Measurements from ENCODE around the gene HADHA. TPM values are rescaled to one million over a fixed set of nuclear protein-coding genes. Genes with fewer than 3 reads are reported as not detected.
A peak's percentile ranks its signal among the peaks of the same experiment; 100 is the strongest.
"Not testable (repeated sequence)": the region's sequence is repeated elsewhere in the genome, so short reads cannot be mapped to it uniquely, and the experiment has no call there.

The HADHA gene
- total and polyA plus RNA-seq, 4 experiments from 2014 or later = 89.1 to 126 (median 107) TPM

- H3K9me3 ChIP-seq (ENCODE audit: control insufficient read depth in 1 of 2, low read length in 2 of 2) = no peaks in the 10 kb centered on the region
- no peaks in the 10 kb centered on the region for H3K27me3 ChIP-seq (ENCODE audit: insufficient read depth, low read length)
- ChIA-PET CTCF (ENCODE audit: partially characterized antibody) (no interaction called here), POLR2A (ENCODE audit: partially characterized antibody) (no interaction called here)
- no peak overlapping the region for H3K4me3 Mint-ChIP-seq
- no peaks in the 10 kb centered on the region for H3K4me1 ChIP-seq (ENCODE audit: insufficient read depth, low read length)
- H3K4me3 ChIP-seq (ENCODE audit: low read length in 2 of 2) = no peak overlapping the region
- DNase-seq = no peak
- intact Hi-C loops (cut with micrococcal nuclease) = no loop called here
- H3K27ac ChIP-seq (ENCODE audit: low read depth, low read length) = no peak overlapping the region
- peaks cover 57% of the 10 kb centered on the region for H3K36me3 ChIP-seq (ENCODE audit: insufficient read depth, low read length)
- peaks cover 49 to 73% of the 10 kb centered on the region in 2 donors for H3K36me3 Mint-ChIP-seq
- H3K27ac Mint-ChIP-seq = no peak overlapping the region
- no peaks in the 10 kb centered on the region for H3K9me3 Mint-ChIP-seq
- peaks cover 0 to 1% (median 0%) of the 10 kb centered on the region in 4 donors for H3K4me1 Mint-ChIP-seq
- H3K27me3 Mint-ChIP-seq = no peaks in the 10 kb centered on the region
Measured at GRCh38 chr2:26279886-26280285, 35.5 kb upstream of the HADHA start.

GRCh38 chr2:26276484-26277227 is 32.2 kb upstream of the HADHA start:
- Mint-ChIP-seq H3K27ac (peak overlapping the region in 1 of 7 donors; percentile 26), H3K36me3 (peaks cover 36 to 69% of the 10 kb centered on the region in 2 donors), H3K9me3 (no peaks in the 10 kb centered on the region), H3K27me3 (no peaks in the 10 kb centered on the region), H3K4me3 (no peak overlapping the region), H3K4me1 (no peaks in the 10 kb centered on the region)
- Histone ChIP-seq H3K4me3 (ENCODE audit: low read length in 2 of 2) (no peak overlapping the region), H3K9me3 (ENCODE audit: control insufficient read depth in 1 of 2, low read length in 2 of 2) (no peaks in the 10 kb centered on the region), H3K27ac (ENCODE audit: low read depth, low read length) (no peak overlapping the region), H3K36me3 (ENCODE audit: insufficient read depth, low read length) (peaks cover 40% of the 10 kb centered on the region), H3K4me1 (ENCODE audit: insufficient read depth, low read length) (no peaks in the 10 kb centered on the region), H3K27me3 (ENCODE audit: insufficient read depth, low read length) (no peaks in the 10 kb centered on the region)
- intact Hi-C loops (cut with micrococcal nuclease) = no loop called here
- DNase-seq = no peak
- CTCF ChIA-PET (ENCODE audit: partially characterized antibody) = interaction anchor here (0.7 kb wide), 2 partner anchors 62 to 292 kb away, joined by 3 to 5 read pairs; no protein-coding TSS in a partner anchor
- POLR2A ChIA-PET (ENCODE audit: partially characterized antibody) = no interaction called here

GRCh38 chr2:26274058-26274613 is 29.7 kb upstream of the HADHA start:
- CTCF ChIA-PET (ENCODE audit: partially characterized antibody) = interaction anchor here (1.1 to 1.3 kb wide), 2 partner anchors 16 to 282 kb away, joined by 3 read pairs; no protein-coding TSS in a partner anchor
- Histone ChIP-seq H3K36me3 (ENCODE audit: insufficient read depth, low read length) (peaks cover 20% of the 10 kb centered on the region), H3K27me3 (ENCODE audit: insufficient read depth, low read length) (no peaks in the 10 kb centered on the region), H3K4me1 (ENCODE audit: insufficient read depth, low read length) (no peaks in the 10 kb centered on the region), H3K27ac (ENCODE audit: low read depth, low read length) (no peak overlapping the region), H3K9me3 (ENCODE audit: control insufficient read depth in 1 of 2, low read length in 2 of 2) (no peaks in the 10 kb centered on the region), H3K4me3 (ENCODE audit: low read length in 2 of 2) (no peak overlapping the region)
- no peak overlapping the region for H3K27ac Mint-ChIP-seq
- H3K36me3 Mint-ChIP-seq = peaks cover 27 to 59% of the 10 kb centered on the region in 2 donors
- no peaks in the 10 kb centered on the region for H3K27me3 Mint-ChIP-seq
- H3K4me1 Mint-ChIP-seq = peaks cover 0 to 5% (median 1%) of the 10 kb centered on the region in 4 donors
- intact Hi-C loops (cut with micrococcal nuclease) = no loop called here
- no peak overlapping the region for H3K4me3 Mint-ChIP-seq
- DNase-seq = no peak
- POLR2A ChIA-PET (ENCODE audit: partially characterized antibody) = interaction anchor here (1.2 kb wide), 1 partner anchor 17 kb away, joined by 4 read pairs; no protein-coding TSS in a partner anchor
- H3K9me3 Mint-ChIP-seq = no peaks in the 10 kb centered on the region

GRCh38 chr2:26273501-26273900 is 29.1 kb upstream of the HADHA start:
- no peak overlapping the region for H3K4me3 ChIP-seq (ENCODE audit: low read length in 2 of 2)
- no peak for DNase-seq
- no peaks in the 10 kb centered on the region for H3K9me3 Mint-ChIP-seq
- H3K36me3 Mint-ChIP-seq = peaks cover 22 to 54% of the 10 kb centered on the region in 2 donors
- H3K9me3 ChIP-seq (ENCODE audit: control insufficient read depth in 1 of 2, low read length in 2 of 2) = no peaks in the 10 kb centered on the region
- POLR2A ChIA-PET (ENCODE audit: partially characterized antibody) = no interaction called here
- no peaks in the 10 kb centered on the region for H3K27me3 Mint-ChIP-seq
- no peaks in the 10 kb centered on the region for H3K4me1 ChIP-seq (ENCODE audit: insufficient read depth, low read length)
- H3K27ac ChIP-seq (ENCODE audit: low read depth, low read length) = no peak overlapping the region
- H3K27ac Mint-ChIP-seq = peak overlapping the region in 1 of 7 donors; percentile 42
- H3K36me3 ChIP-seq (ENCODE audit: insufficient read depth, low read length) = peaks cover 14% of the 10 kb centered on the region
- H3K4me1 Mint-ChIP-seq = peaks cover 1 to 7% (median 2%) of the 10 kb centered on the region in 4 donors
- CTCF ChIA-PET (ENCODE audit: partially characterized antibody) = interaction anchor here (1.1 kb wide), 1 partner anchor 15 kb away, joined by 3 read pairs; no protein-coding TSS in a partner anchor
- intact Hi-C loops (cut with micrococcal nuclease) = no loop called here
- H3K4me3 Mint-ChIP-seq = no peak overlapping the region
- no peaks in the 10 kb centered on the region for H3K27me3 ChIP-seq (ENCODE audit: insufficient read depth, low read length)

GRCh38 chr2:26270373-26270772 is 25.9 kb upstream of the HADHA start:
- intact Hi-C loops (cut with micrococcal nuclease) = no loop called here
- Histone ChIP-seq H3K27ac (ENCODE audit: low read depth, low read length) (no peak overlapping the region), H3K27me3 (ENCODE audit: insufficient read depth, low read length) (no peaks in the 10 kb centered on the region), H3K9me3 (ENCODE audit: control insufficient read depth in 1 of 2, low read length in 2 of 2) (no peaks in the 10 kb centered on the region), H3K36me3 (ENCODE audit: insufficient read depth, low read length) (no peaks in the 10 kb centered on the region), H3K4me1 (ENCODE audit: insufficient read depth, low read length) (no peaks in the 10 kb centered on the region), H3K4me3 (ENCODE audit: low read length in 2 of 2) (no peak overlapping the region)
- peaks cover 17 to 43% of the 10 kb centered on the region in 2 donors for H3K36me3 Mint-ChIP-seq
- H3K4me3 Mint-ChIP-seq = no peak overlapping the region
- peaks cover 4 to 10% (median 5%) of the 10 kb centered on the region in 4 donors for H3K4me1 Mint-ChIP-seq
- CTCF ChIA-PET (ENCODE audit: partially characterized antibody) = interaction anchor here (1.1 kb wide), 1 partner anchor 60 kb away, joined by 4 read pairs; no protein-coding TSS in a partner anchor
- POLR2A ChIA-PET (ENCODE audit: partially characterized antibody) = interaction anchor here (0.7 kb wide), 1 partner anchor 26 kb away, joined by 3 read pairs; the partner anchor contains the start of genes HADHA and HADHB
- no peaks in the 10 kb centered on the region for H3K27me3 Mint-ChIP-seq
- no peaks in the 10 kb centered on the region for H3K9me3 Mint-ChIP-seq
- H3K27ac Mint-ChIP-seq = peak overlapping the region in 1 of 7 donors; percentile 48
- no peak for DNase-seq

- Histone ChIP-seq H3K36me3 (ENCODE audit: insufficient read depth, low read length) (no peaks in the 10 kb centered on the region), H3K4me3 (ENCODE audit: low read length in 2 of 2) (no peak overlapping the region), H3K27ac (ENCODE audit: low read depth, low read length) (no peak overlapping the region), H3K9me3 (ENCODE audit: control insufficient read depth in 1 of 2, low read length in 2 of 2) (no peaks in the 10 kb centered on the region), H3K27me3 (ENCODE audit: insufficient read depth, low read length) (no peaks in the 10 kb centered on the region), H3K4me1 (ENCODE audit: insufficient read depth, low read length) (no peaks in the 10 kb centered on the region)
- ChIA-PET POLR2A (ENCODE audit: partially characterized antibody) (no interaction called here), CTCF (ENCODE audit: partially characterized antibody) (no interaction called here)
- intact Hi-C loops (cut with micrococcal nuclease) = no loop called here
- H3K27ac Mint-ChIP-seq = peak overlapping the region in 2 of 7 donors; percentile 50 to 68
- peaks cover 4 to 10% (median 5%) of the 10 kb centered on the region in 4 donors for H3K4me1 Mint-ChIP-seq
- no peaks in the 10 kb centered on the region for H3K9me3 Mint-ChIP-seq
- DNase-seq = no peak
- H3K4me3 Mint-ChIP-seq = no peak overlapping the region
- peaks cover 17 to 44% of the 10 kb centered on the region in 2 donors for H3K36me3 Mint-ChIP-seq
- no peaks in the 10 kb centered on the region for H3K27me3 Mint-ChIP-seq
Measured at GRCh38 chr2:26269571-26270158, 25.2 kb upstream of the HADHA start.

GRCh38 chr2:26268670-26269385 is 24.4 kb upstream of the HADHA start:
- CTCF ChIA-PET (ENCODE audit: partially characterized antibody); H3K4me3 ChIP-seq (ENCODE audit: low read length in 2 of 2); intact Hi-C loops (cut with micrococcal nuclease): not testable (repeated sequence)

More at GRCh38 chr2:26268670-26269385, 24.4 kb upstream of the HADHA start:
- H3K27me3 ChIP-seq (ENCODE audit: insufficient read depth, low read length); DNase-seq; H3K27ac ChIP-seq (ENCODE audit: low read depth, low read length); H3K4me1 Mint-ChIP-seq; H3K9me3 ChIP-seq (ENCODE audit: control insufficient read depth in 1 of 2, low read length in 2 of 2); H3K36me3 ChIP-seq (ENCODE audit: insufficient read depth, low read length); POLR2A ChIA-PET (ENCODE audit: partially characterized antibody); H3K9me3 Mint-ChIP-seq; H3K27me3 Mint-ChIP-seq; H3K4me1 ChIP-seq (ENCODE audit: insufficient read depth, low read length); H3K4me3 Mint-ChIP-seq: not testable (repeated sequence)
- H3K36me3 Mint-ChIP-seq = peaks cover 19 to 46% of the 10 kb centered on the region in 2 donors
- peak overlapping the region in 3 of 7 donors; percentile 23 to 53 (median 30) for H3K27ac Mint-ChIP-seq

Data from CD4-positive, alpha-beta memory T cell (primary cell).